GM10248 (cell line): ENCODE data around the gene DRC7.

ENCODE experiments used
- CTCF ChIA-PET: fragments of 300-600 bp; sonication (Branson Sonifier 250); formaldehyde crosslinking; extraction: SDS; loops from one replicate; lab custom pipeline; 2021; ENCODE audit warnings: antibody characterized with exemption; lab: Yijun Ruan, JAX
- POLR2A ChIA-PET: fragments of 350-650 bp; sonication (Branson Sonifier 250); formaldehyde crosslinking; extraction: SDS; loops from one replicate; lab custom pipeline; 2020; ENCODE audit warnings: antibody characterized with exemption; lab: Yijun Ruan, JAX
- DNase-seq: peaks from one replicate; pipeline ENCODE4 v3.0.0; 2012; ENCODE audit errors: extremely low spot score
- TF ChIP-seq, protein P1 (sequence below): IDR thresholded peaks from 2 replicates; pipeline ENCODE4 v1.5.1; 2012; ENCODE audit warnings: mild to moderate bottlenecking, low read depth; ENCODE audit errors: extremely low read depth, missing control alignments, control extremely low read depth

The DRC7 gene

DNA sequence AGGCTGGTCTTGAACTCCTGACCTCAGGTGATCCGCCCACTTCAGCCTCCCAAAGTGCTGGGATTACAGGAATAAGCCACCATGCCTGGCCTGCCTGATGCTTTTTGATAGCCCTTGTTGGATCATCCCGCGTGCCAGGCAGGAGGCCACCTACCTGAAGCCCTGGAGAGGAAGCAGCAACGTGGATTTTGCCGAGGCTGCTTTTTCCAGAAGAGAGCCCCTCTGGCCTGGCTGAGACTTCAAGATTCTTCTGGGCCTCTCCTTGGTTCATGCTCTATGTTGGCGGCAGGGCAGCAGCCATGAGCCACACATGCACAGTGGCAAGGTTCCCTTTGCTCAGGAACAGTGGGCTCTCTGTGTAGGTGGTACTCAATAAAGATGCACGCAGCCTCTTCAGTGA, 52.5 kb downstream of the DRC7 start:
- ChIA-PET CTCF (interaction anchor here (1.3 kb wide), 1 partner anchor 11 kb away, joined by 3 read pairs; no protein-coding TSS in a partner anchor), POLR2A (no interaction called here)
- TF ChIP-seq, protein P1, sequence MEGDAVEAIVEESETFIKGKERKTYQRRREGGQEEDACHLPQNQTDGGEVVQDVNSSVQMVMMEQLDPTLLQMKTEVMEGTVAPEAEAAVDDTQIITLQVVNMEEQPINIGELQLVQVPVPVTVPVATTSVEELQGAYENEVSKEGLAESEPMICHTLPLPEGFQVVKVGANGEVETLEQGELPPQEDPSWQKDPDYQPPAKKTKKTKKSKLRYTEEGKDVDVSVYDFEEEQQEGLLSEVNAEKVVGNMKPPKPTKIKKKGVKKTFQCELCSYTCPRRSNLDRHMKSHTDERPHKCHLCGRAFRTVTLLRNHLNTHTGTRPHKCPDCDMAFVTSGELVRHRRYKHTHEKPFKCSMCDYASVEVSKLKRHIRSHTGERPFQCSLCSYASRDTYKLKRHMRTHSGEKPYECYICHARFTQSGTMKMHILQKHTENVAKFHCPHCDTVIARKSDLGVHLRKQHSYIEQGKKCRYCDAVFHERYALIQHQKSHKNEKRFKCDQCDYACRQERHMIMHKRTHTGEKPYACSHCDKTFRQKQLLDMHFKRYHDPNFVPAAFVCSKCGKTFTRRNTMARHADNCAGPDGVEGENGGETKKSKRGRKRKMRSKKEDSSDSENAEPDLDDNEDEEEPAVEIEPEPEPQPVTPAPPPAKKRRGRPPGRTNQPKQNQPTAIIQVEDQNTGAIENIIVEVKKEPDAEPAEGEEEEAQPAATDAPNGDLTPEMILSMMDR = no peak
- DNase-seq = no peak

DNA sequence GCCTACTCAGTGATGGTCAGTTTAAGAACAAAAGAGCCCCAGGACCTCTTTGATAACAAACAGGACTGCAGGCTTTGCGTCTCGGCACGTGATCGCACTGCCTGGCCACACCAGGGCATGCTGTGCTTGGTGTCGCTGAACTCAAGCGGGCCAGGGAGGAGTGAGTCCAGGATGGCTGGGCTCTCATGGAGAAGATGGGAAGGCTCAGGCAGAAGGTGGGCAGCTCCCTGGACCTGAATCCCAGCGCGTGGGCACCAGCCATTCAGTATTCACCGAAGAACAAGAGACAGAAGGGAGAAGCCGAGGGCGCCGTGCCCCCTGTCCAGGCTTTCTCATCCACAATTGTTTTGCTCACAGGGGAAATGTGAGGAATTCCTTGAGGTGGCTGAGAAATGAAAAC, 52.9 kb downstream of the DRC7 start:
- POLR2A ChIA-PET = no interaction called here
- CTCF ChIA-PET = interaction anchor here (0.8 to 1.3 kb wide), 2 partner anchors 11 to 177 kb away, joined by 3 read pairs; no protein-coding TSS in a partner anchor
- TF ChIP-seq, protein P1 = no peak
- no peak for DNase-seq

DNA sequence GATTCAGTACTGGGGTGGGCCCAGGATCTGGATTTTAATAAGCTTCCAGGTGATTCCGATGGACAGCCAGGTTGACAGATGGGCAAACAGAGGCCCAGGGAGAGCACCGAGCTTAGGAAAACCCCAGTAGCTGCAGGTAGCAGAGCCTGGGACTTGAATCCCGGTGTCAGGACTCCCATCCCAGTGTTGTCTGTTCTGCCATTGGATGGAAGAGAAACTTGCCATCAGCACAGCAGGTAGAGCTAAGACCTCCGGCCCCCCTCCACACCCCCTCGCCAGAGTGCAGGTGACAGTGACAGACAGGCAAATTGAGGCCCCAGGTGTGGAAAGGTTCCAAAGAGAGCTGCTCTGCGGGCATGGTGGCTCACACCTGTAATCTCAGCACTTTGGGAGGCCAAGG, 53.4 kb downstream of the DRC7 start:
- TF ChIP-seq, protein P1 = no peak
- POLR2A ChIA-PET = no interaction called here
- CTCF ChIA-PET = interaction anchor here (0.8 to 1.6 kb wide), 5 partner anchors 8 to 177 kb away, joined by 3 to 9 read pairs (median 3); no protein-coding TSS in a partner anchor
- no peak for DNase-seq

DNA sequence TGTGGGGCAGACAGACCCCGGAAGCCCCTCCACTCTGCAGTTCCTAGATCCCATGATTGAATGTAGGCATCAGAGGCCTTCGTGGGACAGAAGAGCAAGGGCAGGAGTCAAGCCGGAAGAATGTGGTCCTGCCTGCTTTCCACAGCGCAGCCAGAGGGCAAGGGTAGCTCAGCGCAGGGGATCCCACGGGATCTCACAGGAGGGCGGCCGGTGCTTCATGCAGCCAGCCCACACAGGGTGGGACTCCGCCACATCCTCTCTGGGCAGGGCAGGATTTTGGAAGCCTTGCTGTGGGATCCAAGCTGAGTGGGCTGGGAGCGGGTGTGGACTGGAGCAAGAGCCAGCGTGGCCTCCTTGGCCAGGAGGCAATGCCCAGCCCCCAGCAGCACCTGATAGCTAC, 54.0 kb downstream of the DRC7 start:
- ChIA-PET POLR2A (no interaction called here), CTCF (interaction anchor here (0.8 to 1.6 kb wide), 4 partner anchors 8 to 178 kb away, joined by 3 to 9 read pairs (median 3); no protein-coding TSS in a partner anchor)
- TF ChIP-seq, protein P1 = no peak
- no peak for DNase-seq

DNA sequence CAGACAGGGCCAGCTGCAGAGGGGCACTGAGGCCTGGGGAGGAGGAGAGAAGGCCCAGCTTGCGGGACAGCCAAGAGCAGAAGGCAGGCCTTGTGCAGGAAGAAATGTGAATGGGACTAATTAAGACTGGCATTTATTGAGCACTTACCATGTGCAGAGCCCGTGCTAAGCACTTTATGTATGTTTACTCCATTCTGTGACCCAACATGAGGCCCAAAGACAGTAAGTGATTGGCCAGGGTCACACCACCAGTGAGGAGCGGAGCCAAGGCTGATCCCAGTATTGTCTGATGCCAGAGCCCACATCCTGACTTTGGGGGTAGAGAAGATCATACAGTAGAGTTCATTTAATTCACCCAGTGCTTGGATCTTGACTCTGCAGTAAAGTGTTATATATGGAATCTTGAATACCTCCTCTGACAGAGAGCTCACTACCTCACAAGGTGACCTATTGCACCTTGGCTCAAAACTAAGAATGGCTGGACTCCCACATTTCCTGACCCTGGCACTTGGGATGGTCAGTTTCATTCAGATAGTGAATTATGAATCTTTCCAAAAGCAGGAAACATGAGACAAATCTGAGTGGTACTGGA, 54.6 kb downstream of the DRC7 start:
- ChIA-PET POLR2A (no interaction called here), CTCF (interaction anchor here (1.0 to 1.6 kb wide), 3 partner anchors 8 to 158 kb away, joined by 3 to 9 read pairs (median 4); no protein-coding TSS in a partner anchor)
- TF ChIP-seq, protein P1 = no peak
- DNase-seq = no peak

DNA sequence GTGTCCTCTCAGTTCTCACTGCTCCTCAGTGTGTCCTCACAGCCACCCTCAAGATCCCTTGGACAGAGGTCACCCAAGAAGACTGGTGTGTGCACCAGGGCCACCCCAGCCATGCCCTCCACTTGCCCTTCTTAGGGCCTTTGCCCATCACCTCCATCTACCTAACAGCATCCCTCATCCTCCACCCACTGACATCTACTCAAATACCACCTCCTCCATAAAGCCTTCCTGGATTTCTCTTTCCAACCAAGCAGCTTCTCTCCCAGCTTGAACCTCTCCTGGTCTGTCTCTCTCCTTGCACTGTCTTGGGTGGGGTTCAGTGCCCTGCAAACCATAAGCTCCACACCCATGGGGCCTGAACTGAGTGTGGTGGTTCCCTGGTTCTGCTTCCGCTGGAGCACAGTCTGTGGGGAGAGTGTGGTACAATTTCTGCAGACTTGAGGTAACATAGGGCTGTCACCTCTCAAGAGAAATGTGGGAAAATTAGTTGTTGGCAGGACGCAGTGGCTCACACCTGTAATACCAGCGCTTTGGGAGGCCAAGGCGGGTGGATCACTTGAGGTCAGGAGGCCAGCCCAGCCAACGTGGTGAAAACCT, 55.3 kb downstream of the DRC7 start:
- no peak for DNase-seq
- TF ChIP-seq, protein P1 = no peak
- ChIA-PET POLR2A (no interaction called here), CTCF (interaction anchor here (1.2 kb wide), 1 partner anchor 159 kb away, joined by 4 read pairs; no protein-coding TSS in a partner anchor)
